Naive B cell (primary cell): ENCODE results near the gene TRIM2. TPM values are rescaled to one million over a fixed set of nuclear protein-coding genes. Genes with fewer than 3 reads are reported as not detected.

Source experiments
- ATAC-seq, 2 donors: fragments of 150-1000 bp; cut with Tn5 transposase; 2 replicates each; pipeline ENCODE4 v1.10.0; 2021; ENCODE audit warnings: low read depth in 2 of 2, mild to moderate bottlenecking in 2 of 2, moderate library complexity in 2 of 2
- DNase-seq: peaks from one replicate; pipeline ENCODE4 v3.0.0; 2022
- H3K27ac Mint-ChIP-seq, 6 donors: one replicate each; pipeline ENCODE4 v1.8.0; 2020 to 2022; ENCODE audit warnings: mild to moderate bottlenecking in 6 of 6, mixed read lengths in 6 of 6, moderate library complexity in 5 of 6, inconsistent platforms in 2 of 6
- H3K27me3 Mint-ChIP-seq, 3 donors: one replicate each; pipeline ENCODE4 v1.8.0; 2021 to 2022; ENCODE audit warnings: mixed read lengths in 3 of 3, mild to moderate bottlenecking in 1 of 3
- H3K36me3 Mint-ChIP-seq, 2 donors: one replicate each; pipeline ENCODE4 v1.8.0; 2020 to 2022; ENCODE audit warnings: mixed read lengths in 2 of 2, inconsistent platforms in 1 of 2, mild to moderate bottlenecking in 1 of 2
- H3K4me1 Mint-ChIP-seq, 3 donors: one replicate each; pipeline ENCODE4 v1.8.0; 2020 to 2022; ENCODE audit warnings: mixed read lengths in 3 of 3, inconsistent platforms in 1 of 3, mild to moderate bottlenecking in 1 of 3, moderate library complexity in 1 of 3
- H3K4me3 Mint-ChIP-seq, 8 donors: one replicate each; pipeline ENCODE4 v1.8.0; 2020 to 2022; ENCODE audit warnings: mild to moderate bottlenecking in 8 of 8, mixed read lengths in 8 of 8, moderate library complexity in 8 of 8, inconsistent platforms in 2 of 8
- H3K9me3 Mint-ChIP-seq, 7 donors: one replicate each; pipeline ENCODE4 v1.8.0; 2020 to 2022; ENCODE audit warnings: mixed read lengths in 7 of 7, mild to moderate bottlenecking in 5 of 7, inconsistent platforms in 2 of 7, moderate library complexity in 1 of 7
- polyA plus RNA-seq, 6 donors: library from polyadenylated mRNA; unstranded; fragments of 300-500 nt; fragmentation: Illumina TruSeq; gene quantifications; one replicate each; pipeline ENCODE4 v1.2.3, GENCODE V29; 2021; ENCODE audit warnings: low read depth in 6 of 6

Gene TRIM2
- polyA plus RNA-seq, 6 donors from 2014 or later, result 1.3 to 4.6 (median 2.6) TPM; not detected in 1

DNA sequence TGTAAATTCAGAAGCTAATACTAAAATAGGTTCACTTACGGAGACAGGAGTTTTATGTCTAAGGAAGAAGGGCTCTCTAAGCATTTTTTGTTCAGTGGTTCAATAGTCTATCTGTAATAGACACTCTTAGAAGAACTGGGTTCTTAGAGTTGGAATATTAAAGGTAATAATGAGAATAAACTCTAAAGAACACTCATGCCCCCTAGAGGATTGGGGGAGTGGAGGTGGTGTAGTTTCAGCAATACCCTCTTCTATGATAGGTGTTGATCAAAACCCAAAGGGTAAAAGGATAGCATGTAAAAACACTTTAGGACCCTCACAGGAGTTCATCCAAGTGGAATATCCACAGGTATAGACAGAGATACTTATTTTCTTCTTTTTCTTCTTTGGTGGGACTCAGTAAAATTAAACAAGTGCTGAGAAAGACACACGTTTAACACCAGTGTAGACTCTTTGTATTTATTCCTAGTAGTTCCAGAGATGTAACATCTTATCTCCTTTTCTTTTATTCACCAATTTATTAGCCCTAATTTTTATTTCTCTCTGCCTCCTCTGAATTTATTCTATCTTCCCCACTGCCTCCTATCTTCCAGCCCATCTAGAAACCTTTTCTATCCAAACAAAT, 114.6 kb downstream of the TRIM2 start:
- peak; percentile 43 to 73 for ATAC-seq
- H3K27me3 Mint-ChIP-seq, result peaks cover 0 to 3% (median 0%) of the 10 kb centered on the region in 3 donors
- H3K27ac Mint-ChIP-seq, result peak overlapping the region in 1 of 6 donors; percentile 90
- no peaks in the 10 kb centered on the region for H3K36me3 Mint-ChIP-seq
- DNase-seq, result peak; percentile 29
- H3K9me3 Mint-ChIP-seq, result no peaks in the 10 kb centered on the region
- H3K4me3 Mint-ChIP-seq, result no peak overlapping the region
- H3K4me1 Mint-ChIP-seq, result no peaks in the 10 kb centered on the region

DNA sequence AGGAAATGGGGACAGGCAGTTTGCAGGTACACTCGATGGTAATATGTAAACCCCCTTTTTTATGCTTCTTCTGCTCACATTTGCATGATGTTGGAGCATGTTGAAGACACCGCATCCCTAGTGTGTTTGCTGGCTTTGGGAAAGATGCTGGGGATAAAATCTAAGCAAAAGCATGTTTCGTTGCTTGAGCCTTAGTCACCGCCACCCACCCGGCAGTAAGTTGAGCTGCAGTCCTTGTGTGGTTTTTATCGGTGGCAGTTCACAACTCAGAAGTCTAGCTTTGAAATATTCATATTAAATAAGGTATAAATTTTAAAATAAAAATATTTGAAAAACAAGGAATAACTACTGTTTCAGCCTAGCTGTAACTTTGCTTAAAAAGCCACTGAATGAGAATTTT, 118.5 kb downstream of the TRIM2 start:
- Mint-ChIP-seq H3K4me3 (no peak overlapping the region), H3K9me3 (no peaks in the 10 kb centered on the region), H3K36me3 (no peaks in the 10 kb centered on the region), H3K27ac (no peak overlapping the region), H3K4me1 (peaks cover 0 to 9% (median 0%) of the 10 kb centered on the region in 3 donors), H3K27me3 (peaks cover 0 to 3% (median 0%) of the 10 kb centered on the region in 3 donors)
- DNase-seq (no peak), ATAC-seq (no peak)

DNA sequence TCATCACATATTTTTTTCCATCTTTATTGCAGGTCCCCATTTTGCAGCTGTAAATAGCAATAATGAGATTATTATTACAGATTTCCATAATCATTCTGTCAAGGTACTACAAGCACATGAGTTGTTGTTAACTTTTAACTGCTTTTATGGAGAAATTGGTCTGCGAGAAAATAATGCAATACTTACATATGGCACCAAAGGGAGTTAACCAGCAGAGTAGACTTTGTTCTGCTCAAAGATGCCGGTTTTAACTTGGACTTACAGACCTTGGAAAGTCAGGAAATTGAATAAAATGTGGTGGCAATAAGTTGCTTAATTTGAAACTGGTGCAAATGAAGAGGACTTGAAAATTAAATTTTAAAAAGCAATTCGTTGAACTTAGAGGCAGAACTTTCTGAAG, 119.8 kb downstream of the TRIM2 start:
- DNase-seq (no peak), ATAC-seq (no peak)
- Mint-ChIP-seq H3K9me3 (no peaks in the 10 kb centered on the region), H3K36me3 (no peaks in the 10 kb centered on the region), H3K27ac (no peak overlapping the region), H3K4me3 (no peak overlapping the region), H3K4me1 (peaks cover 0 to 9% (median 0%) of the 10 kb centered on the region in 3 donors), H3K27me3 (no peaks in the 10 kb centered on the region)

DNA sequence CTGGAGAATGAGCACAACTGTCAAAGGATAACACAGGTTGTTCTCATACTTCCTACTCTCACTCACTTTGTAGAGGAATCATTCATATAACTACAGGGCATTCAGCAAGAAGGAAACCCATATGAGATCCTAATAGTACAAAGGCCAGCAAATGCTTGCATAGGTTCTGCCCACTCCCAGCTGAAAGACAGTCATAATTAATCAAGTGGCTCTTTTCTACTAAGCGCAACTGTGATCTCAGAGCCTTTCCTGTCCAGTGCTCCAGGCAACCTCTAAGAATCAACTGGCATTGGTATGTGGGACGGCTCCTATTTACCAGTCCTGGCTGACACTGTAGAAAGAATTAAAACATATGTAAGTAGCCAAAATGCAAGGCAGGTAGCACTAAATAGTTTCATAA, 121.3 kb downstream of the TRIM2 start:
- no peaks in the 10 kb centered on the region for H3K27me3 Mint-ChIP-seq
- DNase-seq, result no peak
- no peak overlapping the region for H3K27ac Mint-ChIP-seq
- no peak overlapping the region for H3K4me3 Mint-ChIP-seq
- no peaks in the 10 kb centered on the region for H3K9me3 Mint-ChIP-seq
- no peak for ATAC-seq
- peaks cover 0 to 9% (median 0%) of the 10 kb centered on the region in 3 donors for H3K4me1 Mint-ChIP-seq
- H3K36me3 Mint-ChIP-seq, result no peaks in the 10 kb centered on the region

DNA sequence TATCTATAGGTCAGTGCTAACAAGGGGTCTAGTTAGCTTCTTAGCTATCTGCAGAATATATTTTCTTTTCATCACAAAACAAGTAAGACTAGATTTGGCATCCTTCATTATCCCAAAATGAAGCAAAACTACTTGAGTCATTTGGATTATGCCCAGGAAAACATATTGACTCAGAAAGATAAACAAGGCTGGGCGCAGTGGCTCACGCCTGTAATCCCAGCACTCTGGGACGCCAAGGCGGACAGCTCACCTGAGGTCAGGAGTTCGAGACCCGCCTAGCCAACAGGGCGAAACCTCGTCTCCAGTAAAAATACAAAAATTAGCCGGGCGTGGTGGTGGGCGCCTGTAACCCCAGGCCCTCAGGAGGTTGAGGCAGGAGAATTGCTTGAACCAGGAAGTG, 122.3 kb downstream of the TRIM2 start:
- no peak for DNase-seq
- Mint-ChIP-seq H3K27me3 (no peaks in the 10 kb centered on the region), H3K4me3 (no peak overlapping the region), H3K27ac (no peak overlapping the region), H3K9me3 (no peaks in the 10 kb centered on the region), H3K4me1 (peaks cover 0 to 9% (median 0%) of the 10 kb centered on the region in 3 donors), H3K36me3 (no peaks in the 10 kb centered on the region)
- ATAC-seq, result no peak

DNA sequence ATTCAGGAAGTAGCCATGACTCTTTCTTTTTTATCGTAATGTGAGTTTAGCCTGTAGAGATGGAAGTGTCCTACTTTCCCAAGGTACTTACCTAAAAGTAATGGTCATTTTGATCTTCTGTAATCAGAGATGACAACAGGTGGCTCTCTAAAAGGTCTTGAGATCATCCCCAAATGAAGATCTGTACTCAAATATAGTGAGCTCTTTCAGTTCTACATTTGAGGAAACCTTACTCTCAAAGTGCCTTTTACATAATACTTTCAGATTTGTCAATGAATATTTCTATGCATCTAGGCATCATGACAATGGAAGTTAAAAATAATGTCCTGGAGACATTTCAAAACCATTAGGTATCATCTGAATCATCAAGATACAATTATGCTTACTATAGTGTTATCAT, 123.0 kb downstream of the TRIM2 start:
- Mint-ChIP-seq H3K36me3 (no peaks in the 10 kb centered on the region), H3K9me3 (no peaks in the 10 kb centered on the region), H3K27me3 (no peaks in the 10 kb centered on the region), H3K27ac (peak overlapping the region in 2 of 6 donors; percentile 53 to 56), H3K4me1 (peaks cover 0 to 9% (median 0%) of the 10 kb centered on the region in 3 donors), H3K4me3 (peak overlapping the region in 5 of 8 donors; percentile 25 to 83 (median 29))
- no peak for DNase-seq
- no peak for ATAC-seq

DNA sequence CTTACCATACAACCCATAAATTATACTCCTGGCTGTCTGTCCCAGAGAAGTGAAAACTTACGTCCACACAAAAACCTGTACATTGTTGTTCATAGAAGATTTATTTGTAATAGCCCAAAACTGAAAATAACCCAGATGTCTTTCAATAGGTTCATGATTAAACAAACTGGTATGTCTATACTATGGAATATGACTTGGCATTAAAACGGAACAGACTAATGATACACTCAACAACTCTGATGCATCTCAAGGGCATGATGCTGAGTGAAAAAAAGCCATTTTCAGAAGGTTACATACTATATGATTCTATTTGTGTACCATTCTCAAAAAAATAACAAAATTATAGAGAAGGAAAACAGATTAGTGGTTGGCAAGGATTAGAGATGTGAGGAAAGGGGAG, 128.7 kb downstream of the TRIM2 start:
- H3K4me1 Mint-ChIP-seq, result no peaks in the 10 kb centered on the region
- no peak for ATAC-seq
- no peak overlapping the region for H3K27ac Mint-ChIP-seq
- no peaks in the 10 kb centered on the region for H3K27me3 Mint-ChIP-seq
- H3K4me3 Mint-ChIP-seq, result no peak overlapping the region
- DNase-seq, result no peak
- no peaks in the 10 kb centered on the region for H3K9me3 Mint-ChIP-seq
- no peaks in the 10 kb centered on the region for H3K36me3 Mint-ChIP-seq

DNA sequence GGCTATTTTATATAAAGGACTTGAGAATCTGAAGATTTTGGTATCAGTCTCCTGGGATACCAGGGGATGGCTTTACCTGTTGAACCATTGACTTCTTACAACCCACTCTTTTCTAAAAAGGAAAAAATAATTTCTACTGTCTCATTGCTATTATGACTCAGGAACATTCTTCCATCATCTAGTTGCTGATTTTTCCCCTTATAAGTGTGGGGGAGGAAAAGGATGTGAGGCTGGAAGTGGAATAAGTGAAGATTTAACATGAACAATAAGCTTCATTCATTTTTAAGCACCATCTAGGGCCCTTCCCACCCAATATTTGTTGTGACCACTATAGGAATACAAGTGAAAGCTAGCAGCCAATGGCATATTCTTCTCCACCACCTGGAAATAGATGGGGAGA, 129.6 kb downstream of the TRIM2 start:
- Mint-ChIP-seq H3K4me3 (no peak overlapping the region), H3K4me1 (no peaks in the 10 kb centered on the region), H3K27me3 (no peaks in the 10 kb centered on the region), H3K36me3 (no peaks in the 10 kb centered on the region), H3K27ac (no peak overlapping the region), H3K9me3 (no peaks in the 10 kb centered on the region)
- ATAC-seq (no peak), DNase-seq (no peak)

DNA sequence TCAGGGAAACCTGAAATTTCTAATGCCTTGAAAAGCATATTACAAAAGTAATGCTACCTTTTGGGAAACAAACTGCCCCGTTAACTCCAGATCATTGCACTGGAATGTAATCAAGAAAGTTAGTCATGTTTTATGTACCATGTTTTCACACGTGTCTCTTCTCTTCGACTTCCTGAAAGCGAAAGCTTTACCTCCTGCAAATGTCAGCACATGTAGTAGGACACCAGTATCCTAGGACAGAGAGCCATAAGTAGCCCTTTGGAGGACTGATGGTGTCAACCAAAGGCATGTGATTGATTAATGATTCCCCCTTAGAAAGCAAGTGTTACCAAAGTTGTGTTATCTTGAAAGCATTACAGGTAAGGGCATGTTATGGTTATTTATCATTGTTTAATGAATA, 131.4 kb downstream of the TRIM2 start:
- Mint-ChIP-seq H3K9me3 (no peaks in the 10 kb centered on the region), H3K4me1 (no peaks in the 10 kb centered on the region)

DNA sequence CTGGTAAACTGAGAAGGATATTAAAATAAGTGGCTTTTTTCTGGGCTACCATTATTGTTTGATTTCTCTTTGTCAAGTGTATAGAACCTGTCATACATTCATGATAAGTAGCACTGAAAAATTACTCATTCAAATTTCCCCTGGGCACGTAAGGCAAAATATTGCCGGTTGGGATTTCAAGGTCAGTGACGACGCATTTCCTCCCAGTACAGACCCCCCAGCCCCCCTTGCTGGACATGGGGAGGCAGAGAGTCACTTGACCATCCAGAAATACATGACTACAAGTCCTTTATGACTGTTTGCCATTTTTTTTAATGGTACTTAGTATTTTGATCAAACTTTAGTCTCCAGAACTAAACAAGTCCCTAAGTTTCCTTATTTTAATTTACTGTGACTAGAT, 133.4 kb downstream of the TRIM2 start:
- H3K36me3 Mint-ChIP-seq, result no peaks in the 10 kb centered on the region
- DNase-seq, result no peak
- H3K4me1 Mint-ChIP-seq, result peaks cover 13 to 16% (median 16%) of the 10 kb centered on the region in 3 donors
- no peaks in the 10 kb centered on the region for H3K27me3 Mint-ChIP-seq
- no peak overlapping the region for H3K4me3 Mint-ChIP-seq
- no peak overlapping the region for H3K27ac Mint-ChIP-seq
- H3K9me3 Mint-ChIP-seq, result no peaks in the 10 kb centered on the region
- ATAC-seq, result no peak

More for the DNA sequence above, 131.4 kb downstream of the TRIM2 start:
- DNase-seq, result no peak
- Mint-ChIP-seq H3K27ac (peak overlapping the region in 1 of 6 donors; percentile 13), H3K4me3 (no peak overlapping the region), H3K36me3 (no peaks in the 10 kb centered on the region), H3K27me3 (no peaks in the 10 kb centered on the region)
- no peak for ATAC-seq

DNA sequence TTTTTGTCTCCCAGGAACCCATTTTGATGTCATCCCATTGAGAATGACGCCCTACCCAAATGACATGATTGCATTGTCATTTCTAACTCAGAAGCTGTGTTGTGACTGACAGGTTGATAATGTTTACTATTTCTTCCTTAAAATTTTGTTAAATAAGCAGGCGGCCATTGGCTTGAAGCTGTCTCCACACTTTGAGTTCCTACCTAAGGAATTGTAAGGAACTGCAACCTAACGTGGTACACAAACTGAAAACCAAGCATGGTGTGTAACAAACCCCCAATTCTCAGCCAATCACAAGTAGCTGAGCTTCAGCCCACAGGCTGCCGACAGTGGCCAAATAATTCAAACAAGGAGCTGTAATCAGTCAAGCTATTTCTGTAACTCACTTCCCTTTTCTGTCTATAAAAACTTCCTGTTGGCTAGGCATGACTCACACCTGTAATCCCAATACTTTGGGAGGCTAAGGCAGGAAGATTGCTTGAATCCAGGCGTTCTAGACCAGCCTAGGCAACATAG, 137.4 kb downstream of the TRIM2 start:
- Mint-ChIP-seq H3K4me3 (peak overlapping the region in 3 of 8 donors; percentile 40 to 61 (median 48)), H3K27me3 (no peaks in the 10 kb centered on the region), H3K27ac (peak overlapping the region in 2 of 6 donors; percentile 37 to 65), H3K4me1 (peaks cover 14 to 36% (median 27%) of the 10 kb centered on the region in 3 donors), H3K36me3 (no peaks in the 10 kb centered on the region), H3K9me3 (no peaks in the 10 kb centered on the region)
- ATAC-seq (no peak), DNase-seq (peak; percentile 29)

DNA sequence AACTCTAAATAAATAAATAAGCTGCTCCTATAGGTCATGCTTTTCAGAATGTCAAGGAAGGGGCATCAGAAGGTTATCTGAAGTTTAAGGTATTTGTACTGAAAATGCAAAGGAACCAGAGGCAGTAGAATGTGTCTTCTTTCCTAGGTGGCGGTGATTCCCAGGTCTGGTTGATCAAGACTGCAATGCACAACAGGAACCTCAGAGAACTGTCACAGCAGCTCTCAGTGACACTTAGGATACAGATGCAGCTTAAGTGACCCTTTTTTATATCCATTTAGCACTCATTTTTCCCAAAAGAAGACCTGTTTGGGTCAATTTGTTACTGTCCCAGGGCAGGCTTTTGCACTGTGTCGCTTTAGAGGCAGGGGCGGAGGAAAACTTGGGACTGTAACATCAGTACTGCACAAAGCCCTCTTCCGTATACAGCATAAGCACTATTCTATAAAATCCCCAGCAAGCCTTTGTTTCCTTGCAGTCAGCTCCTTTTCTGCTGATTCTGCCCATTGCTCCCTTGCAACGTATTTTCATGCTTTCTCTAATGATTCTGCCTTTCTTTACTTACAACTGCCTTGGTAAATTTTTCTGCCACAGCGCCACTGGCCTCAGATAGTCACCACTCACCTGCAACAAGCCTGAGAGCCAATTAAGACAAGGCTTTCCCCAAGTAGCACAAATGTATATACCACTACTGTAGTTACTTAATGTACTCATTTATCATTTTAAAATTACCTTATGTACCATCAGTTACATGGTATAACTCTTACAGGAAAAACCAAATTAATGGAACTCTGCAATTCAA, 138.7 kb downstream of the TRIM2 start:
- DNase-seq (no peak), ATAC-seq (no peak)
- H3K27me3 Mint-ChIP-seq, result no peaks in the 10 kb centered on the region
- H3K4me1 Mint-ChIP-seq, result peaks cover 27 to 45% (median 40%) of the 10 kb centered on the region in 3 donors
- no peaks in the 10 kb centered on the region for H3K36me3 Mint-ChIP-seq
- no peaks in the 10 kb centered on the region for H3K9me3 Mint-ChIP-seq
- H3K27ac Mint-ChIP-seq, result no peak overlapping the region
- H3K4me3 Mint-ChIP-seq, result peak overlapping the region in 7 of 8 donors; percentile 22 to 91 (median 57)

DNA sequence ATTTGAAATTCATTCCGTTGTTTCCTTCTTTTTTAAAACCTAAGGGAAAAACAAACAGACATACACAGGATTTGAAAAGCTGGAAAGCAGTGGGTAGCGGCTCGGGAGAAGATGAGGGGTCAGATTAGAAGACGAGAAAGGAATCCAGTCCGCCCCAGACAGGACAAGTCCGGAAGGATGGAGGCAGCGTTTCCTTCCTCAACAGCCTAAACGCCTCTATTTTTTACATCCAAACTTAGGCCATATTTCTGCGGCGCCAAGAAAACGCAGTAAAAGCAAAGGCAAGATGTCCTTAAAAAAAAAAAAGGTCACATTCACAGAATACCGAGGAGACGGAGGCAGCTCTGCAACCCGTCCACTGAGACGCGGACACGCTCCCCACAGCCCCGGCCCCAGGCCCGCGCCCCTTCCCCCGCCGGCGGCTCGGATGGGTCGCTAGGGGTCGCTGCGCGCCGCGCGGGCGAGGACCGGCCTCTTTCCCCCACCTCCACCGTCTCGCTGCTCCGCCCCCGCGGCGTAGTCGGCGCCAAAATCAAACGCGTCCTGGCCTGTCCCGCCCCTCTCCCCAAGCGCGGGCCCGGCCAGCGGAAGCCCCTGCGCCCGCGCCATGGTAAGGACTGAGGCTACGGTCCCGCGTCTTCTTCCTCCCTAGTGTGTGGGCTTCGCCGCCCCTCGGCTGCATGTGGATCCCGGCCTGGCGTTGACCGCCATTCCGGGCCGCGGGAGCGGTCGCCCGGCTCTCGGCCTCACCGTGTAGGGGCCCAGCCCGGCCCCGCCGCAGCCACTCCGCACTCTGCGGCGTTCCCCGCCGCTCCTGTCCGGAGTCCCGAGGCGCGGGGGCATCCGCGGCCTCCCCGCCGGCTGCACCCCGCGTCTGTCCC, 140.1 kb downstream of the TRIM2 start, which contains the start of gene MND1:
Gene MND1 (plus strand): TSS at position 558 of the 881 bp plus-strand sequence. CDS start 50 bp downstream, at position 608.
- ATAC-seq, result peak; percentile 87 to 90
- Mint-ChIP-seq H3K27me3 (no peaks in the 10 kb centered on the region), H3K4me1 (peaks cover 32 to 49% (median 44%) of the 10 kb centered on the region in 3 donors), H3K9me3 (no peaks in the 10 kb centered on the region), H3K27ac (peak within 1 kb of the TSS; percentile 31 to 91 (median 61)), H3K36me3 (no peaks in the 10 kb centered on the region), H3K4me3 (peak within 1 kb of the TSS; percentile 90 to 98 (median 93))
- DNase-seq, result peak; percentile 88
